Skin of body (tissue), 3 donors: ENCODE data around the gene ELOF1. TPM values are rescaled to one million over a fixed set of nuclear protein-coding genes. Genes with fewer than 3 reads are reported as not detected.
A peak's percentile ranks its signal among the peaks of the same experiment; 100 is the strongest.

Source experiments
- DNase-seq: peaks from one replicate; lab custom pipeline; 2025; lab: John Stamatoyannopoulos, UW
- small RNA-seq: library from RNA; depleted of rRNA; stranded (forward); fragments of <200 nt; gene quantifications from one replicate; pipeline ENCODE3, GENCODE V24; 2014; ENCODE audit warnings: low replicate concordance
- total RNA-seq: library from RNA; depleted of rRNA; stranded (reverse); fragments of >200 nt; gene quantifications from one replicate; pipeline ENCODE4 v1.2.3, GENCODE V29; 2014

ELOF1 gene
- total RNA-seq, 1 donor from 2014 or later, result 13.1 TPM

DNA sequence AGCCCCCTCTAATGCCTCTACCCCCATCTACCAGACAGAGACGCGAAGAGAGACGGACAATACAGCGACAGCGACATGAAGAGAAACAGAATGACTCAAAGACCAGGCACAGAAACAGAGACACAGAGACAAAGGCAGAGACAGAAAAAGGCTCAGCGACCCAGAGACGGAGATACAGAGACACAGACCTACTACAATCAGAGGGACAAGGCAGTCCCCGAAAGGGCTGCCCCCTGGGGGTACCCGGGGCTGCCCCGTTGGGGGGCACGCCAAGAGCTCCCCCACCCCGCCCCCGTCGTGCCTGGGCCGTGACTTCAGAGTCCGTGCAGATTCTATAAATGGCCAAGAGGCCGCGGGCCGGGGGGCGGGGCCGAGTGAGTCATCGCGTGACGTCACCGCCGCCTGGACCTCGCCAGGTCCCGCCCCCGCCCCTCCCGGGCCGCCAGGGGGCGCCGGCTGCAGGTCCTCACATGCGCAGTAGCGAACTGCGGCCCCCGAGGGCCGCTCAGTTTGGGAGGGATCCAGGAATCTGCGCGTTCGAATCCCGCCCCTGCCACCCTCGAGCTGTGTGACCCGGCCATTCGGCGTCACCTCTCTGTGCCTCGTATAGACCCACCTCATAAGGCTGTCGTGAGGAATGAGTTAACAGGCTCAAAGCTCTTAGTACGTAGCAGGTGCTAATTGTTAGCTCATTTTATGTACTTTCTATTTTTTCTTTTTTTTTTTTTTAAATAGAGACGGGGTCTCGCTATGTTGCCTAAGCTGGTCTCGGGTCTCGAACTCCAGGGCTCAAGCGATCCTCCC lies 23.0 kb downstream of the ELOF1 start:
- DNase-seq, result peak; percentile 36

DNA sequence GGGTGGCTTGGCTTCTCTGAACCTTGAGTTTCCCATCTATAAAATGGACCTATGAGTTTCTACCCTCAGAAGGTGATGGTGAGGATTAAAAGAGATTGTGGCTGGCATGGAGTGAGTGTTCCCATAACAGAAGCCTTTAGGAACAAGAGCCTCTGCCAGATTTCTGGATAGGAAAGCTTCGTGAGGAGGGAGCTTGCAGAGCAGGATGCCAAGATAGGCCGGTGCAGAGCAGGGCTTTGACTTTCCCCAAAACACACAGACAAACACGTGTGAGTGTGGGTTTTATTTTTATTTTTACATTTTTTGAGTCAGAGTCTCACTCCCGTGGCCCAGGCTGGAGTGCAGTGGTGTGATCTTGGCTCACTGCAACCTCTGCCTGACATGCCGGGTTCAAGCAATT lies 24.1 kb downstream of the ELOF1 start:
- no peak for DNase-seq

DNA sequence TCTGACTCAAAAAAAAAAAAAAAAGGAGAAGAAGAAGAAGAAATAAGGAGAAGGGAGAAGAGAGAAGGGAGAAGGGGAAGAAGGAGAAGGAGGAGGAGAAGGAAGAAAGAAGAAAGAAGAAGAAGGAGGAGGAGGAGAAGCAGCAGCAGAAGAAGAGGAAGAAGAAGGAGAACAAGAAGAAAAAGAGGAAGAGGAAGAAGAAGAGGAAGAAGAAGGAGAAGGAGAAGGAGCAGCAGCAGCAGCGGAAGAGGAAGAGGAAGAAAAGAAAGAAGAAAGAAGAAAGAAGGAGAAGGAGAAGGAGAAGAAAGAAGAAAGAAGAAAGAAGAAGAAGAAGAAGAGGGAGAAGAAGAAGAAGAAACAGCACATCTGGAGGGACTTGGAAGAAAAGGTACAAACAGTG lies 24.5 kb downstream of the ELOF1 start:
- no peak for DNase-seq

DNA sequence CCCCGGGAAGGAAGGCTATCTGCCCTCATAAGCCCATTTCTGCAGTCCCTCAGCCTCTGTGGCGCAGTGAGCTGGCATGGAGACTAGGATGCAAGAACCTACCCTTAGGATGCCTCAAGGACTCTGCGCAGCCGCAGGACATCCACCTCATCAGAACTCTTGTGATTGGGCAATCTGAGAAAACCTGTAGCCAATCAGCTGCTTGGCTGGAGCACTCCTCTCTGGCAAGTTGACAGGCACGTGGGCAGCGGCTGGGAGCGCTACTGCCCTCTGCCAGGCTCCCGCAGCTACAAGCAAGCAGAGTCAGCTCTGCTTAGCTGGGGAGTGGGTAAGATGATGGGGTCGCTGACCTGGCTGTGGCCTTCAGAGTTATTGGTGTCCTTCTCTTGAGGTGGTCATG lies 28.6 kb downstream of the ELOF1 start:
- peak; percentile 16 for DNase-seq

DNA sequence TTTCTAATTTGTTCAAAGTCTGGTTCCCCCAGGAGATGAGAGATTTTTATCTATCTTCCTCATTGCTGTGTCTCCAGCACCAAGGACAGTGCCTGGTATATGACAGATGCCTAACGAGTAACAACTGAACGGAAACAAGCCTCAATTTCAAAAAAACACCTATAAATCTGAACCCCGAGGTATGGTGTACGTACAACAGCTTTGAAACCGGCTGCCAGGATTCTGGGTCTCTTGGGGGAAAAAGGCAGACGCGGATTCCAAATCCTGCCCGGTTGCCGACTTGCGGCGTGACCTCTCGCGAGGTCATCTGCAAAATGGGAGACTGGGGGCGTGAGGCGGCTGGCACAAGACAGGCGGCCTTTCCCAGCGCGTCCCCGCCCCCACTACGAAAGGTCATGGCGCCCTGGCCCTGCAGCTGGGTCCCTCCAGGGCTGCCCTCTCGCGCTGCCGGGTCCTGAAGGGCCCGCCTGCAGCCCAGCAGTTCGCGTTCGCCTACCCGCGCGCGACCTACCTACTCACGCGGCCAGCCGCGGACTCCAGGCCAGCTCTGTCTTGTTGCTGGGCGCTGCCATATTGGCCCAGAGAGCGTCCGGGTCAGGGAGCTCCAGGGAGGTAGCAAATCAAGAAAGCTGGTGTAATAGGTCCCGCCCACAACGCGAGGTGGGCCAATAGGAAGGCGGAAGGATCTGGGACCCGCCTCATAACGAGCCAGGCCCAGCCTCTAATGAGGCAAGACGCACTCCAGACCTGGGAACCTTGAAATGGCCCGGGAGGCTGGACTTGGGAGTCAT lies 30.3 kb downstream of the ELOF1 start, which contains the start of gene ECSIT:
Gene ECSIT (minus strand): TSS at position 584 of the 791 bp plus-strand sequence. CDS start 9,964 bp downstream, outside the sequence.
- DNase-seq, result peak; percentile 95

DNA sequence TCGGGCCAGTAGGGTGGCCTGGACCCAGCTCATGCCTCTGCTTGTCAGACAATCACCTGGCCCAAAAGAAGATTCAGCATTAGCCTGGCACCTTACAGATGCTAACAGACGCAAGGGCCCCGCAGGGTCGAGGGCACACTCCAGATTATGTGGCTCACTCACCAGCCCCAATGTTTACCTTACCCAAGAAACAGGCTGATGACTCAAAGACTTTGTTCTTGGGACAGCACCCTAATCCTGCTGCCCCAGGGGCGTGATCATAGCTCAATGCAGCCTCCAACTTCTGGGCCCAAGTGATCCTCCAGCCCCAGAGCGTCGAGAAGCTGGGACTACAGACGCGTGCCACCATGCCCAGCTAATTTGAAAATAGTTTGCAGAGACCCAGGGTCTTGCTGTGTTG lies 39.9 kb downstream of the ELOF1 start:
- DNase-seq, result no peak

DNA sequence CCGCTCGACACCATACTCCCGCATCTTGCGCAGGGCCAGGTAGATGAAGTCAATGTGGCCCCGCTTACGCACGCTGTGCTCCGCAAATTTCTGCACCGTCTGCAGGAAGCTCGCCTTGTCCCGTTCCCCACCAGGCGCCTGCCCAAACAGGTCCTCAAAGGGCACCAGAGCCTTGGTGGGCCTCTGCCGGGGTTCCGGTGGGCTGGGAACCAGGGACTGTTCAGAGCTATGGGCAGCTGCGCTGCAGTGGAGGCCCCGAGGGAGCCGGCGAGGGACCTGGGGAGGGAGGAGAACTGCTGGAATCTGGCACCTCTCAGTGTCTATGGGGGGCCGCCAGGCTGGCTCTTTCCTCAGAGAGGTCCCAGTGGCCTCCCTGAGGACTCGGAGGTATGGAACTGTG lies 45.1 kb downstream of the ELOF1 start:
- DNase-seq, result no peak

DNA sequence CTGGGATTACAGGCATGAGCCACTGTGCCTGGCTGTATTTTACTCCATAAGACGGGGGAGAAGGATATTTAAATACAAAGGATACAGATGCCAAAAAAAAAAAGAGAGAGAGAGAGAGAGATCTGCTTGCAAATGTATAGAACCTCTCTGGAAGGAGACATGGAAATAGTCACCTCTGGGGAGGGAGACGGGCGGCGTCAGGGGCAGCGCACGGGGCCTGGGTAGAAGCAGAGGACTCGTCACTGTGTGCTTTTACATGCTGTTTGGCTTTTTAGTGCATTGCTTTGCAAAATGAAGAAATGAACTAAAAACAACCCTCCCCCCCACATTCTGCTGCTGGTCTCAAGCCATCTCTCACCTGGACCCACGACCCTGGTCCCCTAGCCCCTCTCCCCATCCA lies 48.6 kb downstream of the ELOF1 start:
- DNase-seq, result no peak

DNA sequence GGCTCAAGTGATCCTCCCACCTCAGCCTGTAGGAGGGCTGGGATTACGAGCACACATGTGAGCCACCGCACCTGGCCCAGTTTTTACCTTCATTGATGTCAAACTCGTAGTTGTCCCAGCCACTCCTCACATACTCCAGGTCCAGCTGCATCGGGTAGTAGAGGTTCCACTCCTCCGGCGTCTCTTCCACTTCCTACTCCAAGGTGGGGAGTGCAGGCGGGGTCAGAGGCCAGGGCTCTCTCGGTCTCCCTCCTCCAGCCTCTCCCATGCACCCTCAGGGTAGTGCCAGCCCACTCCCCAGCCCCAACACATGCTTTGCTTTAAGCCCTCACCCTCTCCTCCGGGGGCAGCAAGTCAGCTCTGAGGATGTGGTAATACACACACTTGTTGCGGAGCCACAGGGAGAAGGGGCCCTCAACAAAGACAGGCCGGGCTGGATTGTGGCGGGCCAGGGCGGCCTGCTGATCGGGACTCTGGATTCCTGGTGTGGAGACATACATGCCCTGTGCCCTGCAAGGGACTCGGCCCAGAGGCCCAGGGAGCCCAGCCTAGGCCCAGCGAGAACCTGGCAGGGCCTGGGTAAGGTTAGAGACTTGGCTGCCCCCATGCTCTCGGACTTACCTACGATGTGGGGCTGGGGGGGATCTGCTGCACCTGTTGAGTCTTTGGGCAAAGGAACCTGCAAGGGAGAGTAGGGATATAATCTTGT lies 51.5 kb downstream of the ELOF1 start:
- no peak for DNase-seq

DNA sequence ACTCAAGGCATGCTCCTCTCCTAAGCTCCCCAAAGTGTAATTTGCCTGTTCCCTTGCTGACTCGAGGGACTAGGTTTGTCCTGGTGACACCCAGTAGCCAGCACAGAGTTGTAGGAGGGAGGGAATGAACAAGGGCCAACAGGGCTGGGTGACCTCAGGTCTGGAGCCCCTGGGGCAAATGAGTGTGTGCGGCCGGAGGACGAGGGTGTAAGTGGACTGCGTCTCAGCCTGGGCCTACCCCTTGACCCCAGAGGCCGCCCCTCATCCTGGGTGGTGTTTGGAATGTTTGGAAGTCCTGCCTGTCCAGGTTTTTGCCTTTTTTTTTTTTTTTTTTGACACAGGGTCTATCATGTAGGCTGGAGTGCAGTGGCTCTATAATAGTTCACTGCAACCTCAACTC lies 52.1 kb downstream of the ELOF1 start:
- DNase-seq, result no peak

DNA sequence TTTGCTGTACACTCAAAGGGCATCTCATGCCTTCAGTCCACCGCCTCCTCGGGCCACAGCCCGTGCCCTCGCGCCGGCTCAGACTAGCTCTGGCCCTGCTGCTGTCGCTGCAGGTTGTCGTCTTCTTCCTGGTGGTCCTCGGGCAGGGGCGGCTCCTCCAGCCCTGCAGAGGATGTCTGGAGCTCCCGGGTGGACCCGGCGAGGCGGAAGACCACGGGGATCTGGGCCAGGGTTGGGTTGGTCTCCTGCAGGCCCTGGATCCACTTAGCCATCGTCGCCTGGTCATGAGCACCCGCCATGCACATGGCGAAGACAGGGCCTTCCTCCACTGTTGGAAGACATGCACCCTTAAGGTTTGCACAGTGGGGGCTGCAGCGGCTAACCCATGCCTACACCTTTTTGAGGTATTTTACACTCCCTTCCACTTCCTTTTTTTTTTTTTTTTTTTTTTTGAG lies 52.9 kb downstream of the ELOF1 start:
- no peak for DNase-seq

DNA sequence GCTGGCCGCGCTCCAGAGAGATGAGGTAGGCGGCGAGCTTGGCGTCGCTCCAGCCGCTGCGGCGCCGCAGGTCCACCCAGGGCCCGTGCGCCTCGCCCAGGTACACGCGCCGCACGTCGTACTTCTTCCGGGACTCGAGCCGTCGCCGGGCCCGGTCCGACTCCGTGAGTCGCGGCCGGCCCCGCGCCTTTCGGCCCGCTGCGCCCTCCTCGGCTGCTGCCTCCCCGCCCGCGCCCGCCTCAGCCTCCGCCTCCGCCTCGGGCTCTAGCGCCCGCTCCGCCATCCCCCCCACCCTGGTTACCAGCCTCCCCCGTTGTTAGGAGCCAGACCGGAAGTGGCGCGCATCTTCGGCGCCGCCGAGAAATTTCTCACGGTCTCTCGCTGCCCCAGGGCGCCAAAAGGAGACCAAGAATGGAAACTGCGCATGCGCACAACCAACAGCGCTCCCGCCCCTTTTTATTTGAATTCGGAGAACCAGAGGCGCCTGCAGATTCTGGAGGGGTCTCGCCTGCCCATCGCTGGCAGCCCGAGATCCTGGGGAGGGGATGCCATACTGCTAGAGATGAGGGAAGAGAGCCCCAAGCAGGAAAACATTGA lies 53.4 kb downstream of the ELOF1 start, which contains the start of gene ZNF653:
Gene ZNF653 (minus strand): TSS at position 336 of the 597 bp plus-strand sequence. CDS start 53 bp downstream, at position 283.
- peak; percentile 94 for DNase-seq

DNA sequence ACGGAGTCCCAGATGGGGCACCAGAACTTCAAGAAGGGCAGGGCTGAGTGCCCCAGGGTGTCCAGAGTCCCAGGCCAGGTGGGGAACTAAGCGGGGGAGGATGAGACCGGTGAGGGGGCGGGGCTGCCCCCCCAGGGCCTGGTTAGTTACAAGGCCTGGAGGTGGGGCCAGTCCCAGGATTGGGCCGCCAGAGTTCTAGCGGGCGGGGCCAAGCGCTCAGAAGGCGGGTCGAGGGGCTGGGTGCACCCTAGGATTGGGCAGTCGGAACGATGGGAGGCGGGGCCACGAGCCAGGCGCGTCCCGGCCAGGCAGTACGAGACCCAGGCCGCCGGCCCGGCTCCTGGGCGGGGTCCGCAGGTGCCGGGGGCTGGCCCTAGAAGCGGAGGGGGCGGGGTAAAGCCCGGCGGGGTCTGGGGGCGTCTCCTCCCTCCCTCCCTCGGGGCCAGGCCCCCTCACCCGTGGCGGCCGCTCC lies 54.0 kb downstream of the ELOF1 start:
- DNase-seq, result peak; percentile 91

DNA sequence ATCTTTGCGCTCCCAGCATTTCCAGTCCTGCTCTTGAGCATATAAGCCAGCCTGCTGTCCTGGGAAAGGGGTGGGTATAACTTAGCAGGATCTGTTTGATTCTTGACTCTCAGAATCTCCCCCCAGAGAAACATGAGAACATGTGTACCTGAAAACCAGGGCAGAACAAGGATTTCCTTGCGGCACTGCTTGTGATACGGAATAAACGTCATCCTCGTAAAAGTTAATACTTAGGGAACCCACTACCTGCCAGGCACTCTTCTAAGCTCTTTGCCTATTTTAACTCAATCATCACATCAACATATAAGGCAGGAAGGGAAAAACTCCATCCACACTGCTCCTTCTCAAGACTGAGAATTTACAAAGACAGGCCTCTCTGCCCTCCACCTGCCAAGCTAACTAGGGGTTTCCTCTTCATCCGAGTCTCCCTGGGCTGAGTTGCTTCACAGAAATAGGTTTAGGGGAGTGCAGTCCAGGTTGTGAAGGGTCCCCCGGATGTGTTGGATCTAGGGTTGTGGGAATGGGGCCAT lies 54.5 kb downstream of the ELOF1 start:
- DNase-seq, result no peak

Small RNA genes within 50 kb of the gene (small RNA-seq; reads per million reads assigned to genes)
- gene RN7SL833P, result 0.07 reads per million

Other genes starting within 250 kb of the ELOF1 start
- 29.7 TPM for gene RAB3D, start 219.6 kb downstream of the ELOF1 start, total RNA-seq
- 35.3 TPM for gene TMEM205, start 213.0 kb downstream of the ELOF1 start, total RNA-seq
- gene CCDC159, start 212.7 kb downstream of the ELOF1 start, total RNA-seq, result 12.4 TPM
- gene PLPPR2, start 203.8 kb downstream of the ELOF1 start, total RNA-seq, result 5.7 TPM
- gene SWSAP1, start 184.6 kb downstream of the ELOF1 start, total RNA-seq, result 0.30 TPM
- 3.6 TPM for gene EPOR, start 174.9 kb downstream of the ELOF1 start, total RNA-seq
- gene RGL3, start 139.9 kb downstream of the ELOF1 start, total RNA-seq, result 1.8 TPM
- gene ODAD3, start 124.1 kb downstream of the ELOF1 start, total RNA-seq, result 0.20 TPM
- 62.4 TPM for gene PRKCSH, start 123.6 kb downstream of the ELOF1 start, total RNA-seq
- 0.20 TPM for gene ELAVL3, start 78.2 kb downstream of the ELOF1 start, total RNA-seq
- gene ZNF653, start 53.4 kb downstream of the ELOF1 start, total RNA-seq, result 3.5 TPM
- 24.4 TPM for gene ECSIT, start 30.1 kb downstream of the ELOF1 start, total RNA-seq
- gene CNN1, start 20.4 kb downstream of the ELOF1 start, total RNA-seq, result 10.8 TPM
- gene ACP5, start 18.4 kb upstream of the ELOF1 start, total RNA-seq, result 8.6 TPM
- gene ZNF627, start 38.3 kb upstream of the ELOF1 start, total RNA-seq, result 29.2 TPM
- gene ZNF823, start 179.7 kb upstream of the ELOF1 start, total RNA-seq, result 18.0 TPM
- 19.5 TPM for gene ZNF441, start 207.8 kb upstream of the ELOF1 start, total RNA-seq
- gene ZNF491, start 239.3 kb upstream of the ELOF1 start, total RNA-seq, result 3.8 TPM